HG03095 (cell line): ENCODE measurements around the gene DYNC1LI1.
"Not testable (repeated sequence)": the region's sequence is repeated elsewhere in the genome, so short reads cannot be mapped to it uniquely, and the experiment has no call there.

Source experiments
- ATAC-seq: cut with Tn5 transposase; IDR thresholded peaks from one replicate; pipeline ENCODE4 v1.9.1; 2021; ENCODE audit warnings: moderate library complexity; ENCODE audit not compliant: unreplicated experiment

Gene DYNC1LI1

DNA sequence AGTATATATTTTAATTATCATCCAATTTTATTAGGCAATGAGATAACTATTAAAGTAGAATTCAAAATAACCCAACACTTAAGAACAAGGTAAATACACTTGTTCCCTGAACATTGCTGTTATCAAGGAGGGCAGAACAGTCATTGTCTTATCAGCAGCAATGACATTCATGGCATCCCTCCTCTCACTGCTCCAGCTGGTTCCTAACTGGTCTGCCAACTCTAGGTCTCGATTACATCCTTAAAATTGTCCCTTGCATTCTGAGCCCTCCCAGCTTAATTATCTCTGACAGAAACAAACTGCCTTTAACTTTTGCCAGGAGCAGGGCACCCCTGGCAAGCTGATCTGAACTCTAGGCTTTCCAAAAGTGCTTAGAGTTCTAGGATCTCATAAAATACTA is 14.0 kb upstream of the DYNC1LI1 start:
- no peak for ATAC-seq

DNA sequence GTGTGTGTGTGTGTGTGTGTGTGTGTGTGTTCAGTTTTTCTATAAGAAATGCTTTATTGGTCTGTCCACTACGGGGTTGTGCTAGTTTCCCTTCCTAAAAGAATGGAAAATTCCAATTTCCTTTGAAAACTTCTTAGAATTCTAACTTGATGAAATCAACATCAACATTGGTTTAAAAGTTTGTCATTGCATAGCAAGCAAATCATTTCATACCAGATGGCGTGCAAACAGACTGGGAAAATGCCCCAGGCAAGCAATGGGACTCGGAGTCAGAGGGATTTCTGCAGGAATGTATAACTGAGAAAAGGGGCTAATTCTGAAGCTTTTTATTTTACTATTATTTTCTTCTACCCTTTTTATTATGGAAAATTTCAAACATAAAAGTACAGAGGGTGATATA is 13.1 kb upstream of the DYNC1LI1 start:
- ATAC-seq, result no peak

DNA sequence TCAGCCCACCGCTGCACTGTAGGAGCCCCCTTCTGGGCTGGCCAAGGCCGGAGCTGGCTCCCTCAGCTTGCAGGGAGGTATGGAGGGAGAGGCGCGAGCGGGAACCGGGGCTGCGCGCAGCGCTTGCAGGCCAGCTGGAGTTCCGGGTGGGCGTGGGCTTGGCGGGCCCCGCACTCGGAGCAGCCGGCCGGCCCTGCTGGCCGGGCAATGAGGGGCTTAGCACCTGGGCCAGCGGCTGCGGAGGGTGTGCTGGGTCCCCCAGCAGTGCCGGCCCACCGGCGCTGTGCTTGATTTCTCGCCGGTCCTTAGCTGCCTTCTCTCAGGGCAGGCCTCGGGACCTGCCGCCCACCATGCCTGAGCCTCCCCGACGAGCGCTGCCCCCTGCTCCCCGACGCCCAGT is 8.0 kb upstream of the DYNC1LI1 start:
- ATAC-seq, result not testable (repeated sequence)

DNA sequence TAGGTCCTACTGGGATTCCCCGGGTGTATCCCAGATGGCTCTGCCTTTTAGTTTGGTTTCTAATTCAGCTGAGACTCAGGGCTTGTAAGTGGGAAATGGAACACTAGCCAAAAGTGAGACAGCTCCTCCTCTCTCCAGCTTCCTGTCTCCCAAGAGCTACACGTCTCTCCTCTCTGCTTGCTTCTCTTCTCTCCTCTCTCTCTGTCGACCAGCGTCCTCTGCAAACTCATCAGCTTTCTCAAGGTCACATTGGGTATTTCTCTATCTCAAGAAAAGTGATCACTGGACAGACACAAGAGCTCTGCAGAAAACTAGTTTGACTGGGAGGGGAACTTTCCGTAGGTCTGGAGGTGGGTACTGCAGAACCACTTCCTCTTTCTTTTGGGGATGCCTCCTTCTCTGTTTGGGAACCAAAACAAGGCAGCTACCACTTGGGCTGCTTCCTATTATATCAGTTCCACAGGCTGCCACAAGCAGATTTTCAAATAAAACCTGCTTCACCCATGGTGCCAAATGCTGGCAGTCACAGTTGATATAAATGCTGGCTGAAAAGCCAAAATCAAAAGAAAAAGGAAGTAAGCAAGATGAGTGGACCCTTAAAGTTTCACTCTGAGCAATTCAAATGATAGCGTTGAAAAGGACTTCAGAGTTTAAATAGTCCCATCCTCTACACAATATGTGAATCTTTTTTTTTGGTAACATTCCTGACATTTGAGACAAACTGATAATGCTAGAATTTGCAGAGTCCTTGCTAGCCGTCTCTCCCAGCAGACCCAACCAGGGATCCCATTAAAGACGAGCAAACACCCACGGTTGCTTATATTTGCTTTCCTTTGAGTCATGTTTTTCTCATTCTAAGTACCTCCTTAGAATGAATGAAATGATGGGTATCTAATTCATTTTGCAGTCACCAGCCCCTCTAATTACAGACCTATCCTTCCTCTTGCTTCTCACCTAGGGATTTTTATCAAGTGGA is 7.2 kb upstream of the DYNC1LI1 start:
- ATAC-seq, result peak; percentile 94

DNA sequence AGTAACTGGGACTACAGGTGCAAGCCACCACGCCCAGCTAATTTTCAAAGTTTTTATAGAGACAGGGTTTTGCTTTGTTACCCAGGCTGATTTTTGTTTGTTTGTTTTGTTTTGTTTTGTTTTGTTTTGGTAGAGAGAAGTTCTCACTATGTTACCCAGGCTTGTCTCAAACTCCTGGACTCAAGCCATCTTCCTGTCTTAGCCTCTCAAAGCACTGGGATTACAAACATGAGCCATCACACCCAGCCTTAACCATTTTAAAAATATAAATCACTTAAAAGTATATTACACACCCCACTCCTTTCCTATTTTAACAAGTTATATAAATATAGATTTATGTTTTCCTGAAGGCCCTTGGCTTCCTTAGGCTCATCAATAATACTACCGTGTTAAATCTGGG is 6.5 kb upstream of the DYNC1LI1 start:
- no peak for ATAC-seq

DNA sequence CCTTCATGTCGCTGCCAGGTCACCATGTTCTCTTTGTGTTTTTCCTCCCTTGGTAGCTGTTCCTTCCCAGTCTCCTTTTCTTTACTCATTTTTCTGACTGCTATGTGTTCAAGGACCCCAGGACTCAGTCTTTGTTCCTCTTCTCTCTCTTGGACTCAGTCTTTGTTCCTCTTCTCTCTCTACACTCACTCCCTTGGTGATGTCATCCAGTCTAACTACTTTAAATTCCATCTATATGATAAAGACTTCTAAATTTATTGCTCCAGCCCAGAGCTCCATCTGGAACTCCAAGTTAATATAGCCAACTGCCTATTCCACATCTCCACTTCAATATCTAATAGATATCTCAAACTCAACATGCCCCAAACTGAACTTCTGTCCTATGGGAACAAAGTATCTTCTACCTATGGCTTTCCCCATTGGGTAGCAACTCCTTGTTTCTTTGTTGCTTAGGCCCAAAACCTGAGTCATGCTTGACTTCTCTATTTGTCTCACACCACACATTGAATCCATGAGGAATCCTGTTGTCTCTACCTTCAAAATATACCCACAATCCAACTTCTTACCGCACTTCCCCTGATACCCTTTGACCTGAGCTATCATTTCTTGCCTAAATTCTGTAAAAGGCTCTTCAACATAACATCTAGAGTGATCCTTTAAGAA is 4.9 kb upstream of the DYNC1LI1 start:
- no peak for ATAC-seq

DNA sequence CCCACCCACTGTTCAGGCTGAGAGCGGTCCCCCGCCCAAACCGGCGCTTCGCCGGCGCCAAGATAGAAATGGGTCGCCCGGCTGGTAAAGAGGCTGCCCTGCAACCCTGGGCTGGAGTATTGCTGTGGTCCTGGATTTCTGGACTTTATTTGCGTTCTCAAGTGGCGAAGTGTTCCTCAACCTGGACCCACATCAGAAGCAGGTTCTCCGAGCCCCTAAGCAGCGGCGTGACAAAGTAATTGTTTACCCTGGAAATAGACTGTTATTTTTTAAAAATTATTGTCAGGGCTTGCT is 481 bp upstream of the DYNC1LI1 start:
- ATAC-seq, result no peak

DNA sequence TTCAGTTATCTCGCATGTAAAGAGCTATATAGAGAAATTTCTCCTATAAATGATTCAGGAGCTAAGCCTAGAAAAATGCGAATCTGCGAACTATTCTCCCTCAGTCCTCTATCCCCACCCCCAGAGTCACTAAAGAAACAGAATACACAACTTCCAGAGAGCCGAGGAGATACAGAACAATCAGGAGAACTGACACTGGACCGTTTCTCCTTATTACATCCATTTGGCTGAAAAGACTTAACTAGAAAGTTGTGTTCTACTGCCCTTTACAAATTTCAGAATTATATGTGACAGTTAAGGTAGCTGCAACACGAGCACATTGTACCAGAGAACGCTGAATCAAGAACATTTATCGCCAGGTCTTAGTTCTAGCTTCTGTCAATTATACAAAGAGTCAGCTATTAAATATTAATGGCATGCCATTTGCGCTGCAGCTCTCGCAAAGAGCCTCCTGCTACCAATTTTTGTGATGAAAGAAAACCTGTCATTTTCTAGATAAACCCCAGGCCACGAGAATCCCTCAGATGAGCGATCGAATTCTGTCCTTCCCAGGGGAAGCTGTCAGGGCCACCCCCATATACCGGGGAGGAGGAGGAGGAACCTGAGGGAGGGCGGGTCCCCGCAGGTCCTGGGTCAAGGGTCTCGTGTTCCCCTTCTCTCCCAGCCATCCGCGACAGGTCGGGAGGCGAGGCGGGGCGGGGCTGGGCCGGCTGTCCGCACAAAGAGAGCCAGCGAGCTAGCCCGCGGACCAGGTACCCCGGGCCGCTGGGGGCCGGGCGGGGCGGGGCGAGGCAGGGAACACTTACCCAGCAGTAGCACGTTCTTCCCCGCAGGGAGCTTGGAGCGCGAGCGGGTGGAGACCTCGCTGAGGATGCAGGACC is 878 bp downstream of the DYNC1LI1 start:
- ATAC-seq, result peak; percentile 48

DNA sequence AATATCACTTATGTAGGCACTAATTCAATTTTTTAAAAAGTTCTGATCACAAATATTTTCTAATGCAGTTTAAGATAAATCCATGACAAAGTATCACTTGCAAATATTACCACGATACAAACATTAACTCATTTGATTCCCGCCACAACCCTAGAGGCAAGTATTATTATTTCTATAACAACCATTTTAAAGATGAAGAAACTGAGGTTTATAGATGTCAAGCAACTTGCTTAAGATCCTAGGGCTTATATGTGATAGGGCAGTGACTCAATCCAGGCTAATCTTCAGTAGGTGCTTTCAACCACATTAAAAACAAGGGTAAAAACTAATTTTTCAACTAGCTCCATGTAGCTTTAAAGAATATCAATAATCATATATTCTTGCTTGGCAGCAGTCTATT is 1.7 kb downstream of the DYNC1LI1 start:
- no peak for ATAC-seq

DNA sequence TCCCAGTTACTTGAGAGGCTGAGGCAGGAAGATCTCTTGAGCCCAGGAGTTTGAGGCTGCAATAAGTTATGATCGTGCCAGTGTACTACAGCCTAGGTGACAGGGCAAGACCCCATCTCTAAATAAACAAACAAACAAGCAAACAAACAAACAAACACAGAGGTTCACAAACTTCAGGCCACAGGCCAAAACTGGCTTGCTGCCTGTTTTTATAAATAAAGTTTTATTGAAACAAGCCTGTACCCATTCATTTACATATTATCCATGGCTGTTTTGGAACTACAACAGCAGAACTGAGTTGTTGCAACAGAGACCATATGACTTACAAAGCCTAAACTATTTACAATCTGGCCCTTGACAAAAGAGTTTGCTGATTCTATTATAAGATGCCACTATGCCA is 6.5 kb downstream of the DYNC1LI1 start:
- no peak for ATAC-seq

DNA sequence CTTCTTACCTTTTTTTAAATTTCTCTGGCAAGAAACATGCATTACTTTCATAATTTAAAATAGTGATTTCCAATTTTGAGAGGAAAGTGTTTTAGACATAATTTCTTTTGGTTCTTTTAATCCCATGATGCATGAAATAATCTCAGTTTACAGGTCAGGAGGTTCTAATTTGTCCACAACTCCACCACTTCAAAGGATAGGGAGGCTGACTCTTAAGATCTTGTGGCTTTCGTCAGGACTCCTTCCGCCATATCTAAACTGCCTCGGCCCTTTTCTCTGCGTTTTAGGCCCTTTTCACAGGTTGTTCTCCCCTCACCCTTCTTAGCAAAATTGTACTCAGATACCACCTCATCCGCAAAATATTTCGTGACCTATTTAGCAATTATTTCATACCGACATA is 8.0 kb downstream of the DYNC1LI1 start:
- ATAC-seq, result no peak

DNA sequence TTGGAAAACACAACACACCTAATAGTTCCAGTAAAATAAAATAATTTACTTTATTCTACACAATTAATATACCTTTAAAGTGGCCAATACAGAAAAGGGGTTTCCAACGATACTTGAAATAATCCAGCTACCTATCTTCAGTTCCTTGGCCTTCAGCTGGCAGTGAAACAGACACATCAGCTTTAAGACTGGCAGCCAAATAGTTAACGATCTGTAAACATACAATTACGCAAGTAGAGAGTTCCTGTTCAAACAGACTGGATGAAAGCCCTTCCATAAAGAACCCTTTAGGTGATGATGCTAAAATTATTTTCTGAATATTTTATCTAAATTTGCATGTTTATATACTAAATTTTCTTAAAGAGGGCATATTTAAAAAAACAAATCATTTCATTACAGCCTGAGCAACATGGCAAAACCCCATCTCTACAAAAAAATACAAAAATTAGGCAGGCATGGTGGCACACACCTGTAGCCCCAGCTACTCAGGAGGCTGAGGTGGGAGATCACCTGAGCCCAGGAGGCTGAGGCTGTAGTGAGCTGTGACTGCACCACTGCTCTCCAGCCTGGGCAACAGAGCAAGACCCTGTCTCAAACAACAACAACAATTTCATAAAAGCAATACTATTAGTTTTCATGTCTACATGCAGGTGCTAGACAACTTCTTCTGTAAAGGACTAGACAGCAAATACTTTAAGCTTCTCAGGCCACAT is 12.9 kb downstream of the DYNC1LI1 start:
- ATAC-seq, result no peak

DNA sequence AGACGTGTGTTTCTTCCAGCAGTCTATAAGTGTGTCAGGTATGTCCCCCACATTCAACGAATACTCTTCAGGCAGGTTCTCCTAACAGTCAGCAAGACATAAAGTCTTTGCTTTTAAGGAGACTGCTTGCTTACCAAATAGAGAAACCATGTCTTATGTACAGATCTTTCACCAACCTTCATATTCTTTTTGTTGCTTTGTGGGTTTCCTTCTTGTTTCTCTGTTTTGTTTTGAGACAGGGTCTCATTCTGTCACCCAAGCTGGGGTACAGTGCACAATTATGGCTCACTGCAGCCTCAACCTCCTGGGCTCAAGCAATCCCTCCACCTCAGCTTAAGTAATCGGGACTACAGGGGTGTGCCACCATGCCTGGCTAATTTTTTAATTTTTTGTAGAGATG is 14.3 kb downstream of the DYNC1LI1 start:
- peak; percentile 48 for ATAC-seq

DNA sequence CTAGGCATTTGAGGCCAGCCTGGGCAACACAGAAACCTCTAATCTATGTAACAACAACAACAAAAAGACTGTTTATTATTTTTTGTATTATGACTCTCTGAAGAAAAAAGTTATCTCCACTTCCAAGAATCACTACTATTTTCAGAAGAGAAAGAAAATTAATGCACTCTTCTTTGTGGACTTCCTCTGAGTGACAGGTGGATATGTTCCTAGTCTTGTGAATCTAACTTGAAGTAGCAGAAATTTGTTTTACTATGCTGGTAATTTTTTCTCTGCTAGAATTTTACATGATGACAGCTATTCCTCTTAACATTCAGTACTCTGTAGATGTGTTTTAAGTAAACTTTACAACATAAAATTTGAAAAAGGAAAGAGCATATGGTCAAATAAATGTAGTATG is 16.7 kb downstream of the DYNC1LI1 start:
- no peak for ATAC-seq

DNA sequence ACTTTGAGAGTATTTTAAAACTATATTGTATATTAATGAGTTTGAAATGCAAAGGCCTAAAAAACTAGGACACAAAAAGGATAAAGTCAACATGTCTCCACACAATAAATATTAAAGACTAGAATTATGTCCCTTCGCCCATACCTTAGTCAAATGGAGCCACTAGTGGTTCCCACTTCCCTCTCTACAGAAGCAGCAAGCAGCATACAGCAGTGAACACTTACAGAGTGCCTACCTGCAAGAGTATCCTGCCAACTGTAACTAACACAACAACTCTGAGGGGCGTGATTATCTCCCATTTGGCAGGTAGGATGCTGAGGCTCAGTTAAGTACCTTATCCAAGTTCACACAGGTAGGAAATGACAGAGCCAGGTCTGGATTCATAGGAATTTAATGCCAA is 17.2 kb downstream of the DYNC1LI1 start:
- no peak for ATAC-seq

DNA sequence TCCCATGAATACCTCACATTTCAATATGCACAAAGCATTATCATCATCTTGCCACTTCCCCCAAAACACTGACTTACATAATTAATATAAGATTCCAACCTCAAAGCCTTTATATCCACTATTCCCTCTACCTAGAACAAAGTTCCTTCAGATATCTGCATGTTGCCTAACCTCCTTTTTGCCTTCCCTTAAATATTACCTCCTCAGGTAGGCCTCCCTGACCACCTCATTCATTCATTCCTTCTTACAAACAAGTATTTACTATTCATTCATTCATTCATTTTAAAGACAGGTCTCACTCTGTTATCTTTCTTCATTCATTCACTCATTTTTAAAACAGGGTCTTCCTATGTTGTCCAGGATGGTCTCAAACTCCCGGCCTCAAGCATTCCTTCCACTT is 18.6 kb downstream of the DYNC1LI1 start:
- ATAC-seq, result no peak

DNA sequence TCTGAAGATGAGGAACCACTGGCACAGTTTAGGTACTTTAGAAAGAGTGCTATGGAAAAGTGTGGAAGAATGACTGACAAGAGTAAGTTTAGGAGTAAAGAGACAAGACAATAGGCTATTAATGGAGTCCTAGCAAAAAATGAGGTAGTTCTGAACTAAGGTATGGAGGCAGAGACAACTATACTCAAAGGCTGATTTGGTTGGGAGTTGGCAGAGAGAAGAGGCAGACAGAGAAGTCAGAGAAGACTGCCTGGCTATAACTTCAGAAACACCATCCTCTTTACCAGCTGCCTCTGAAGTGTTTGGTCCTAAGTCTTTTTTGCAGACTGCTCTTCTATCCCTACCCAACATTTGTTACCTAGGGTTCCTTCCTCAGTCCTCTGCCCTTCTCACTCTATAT is 19.2 kb downstream of the DYNC1LI1 start:
- no peak for ATAC-seq

DNA sequence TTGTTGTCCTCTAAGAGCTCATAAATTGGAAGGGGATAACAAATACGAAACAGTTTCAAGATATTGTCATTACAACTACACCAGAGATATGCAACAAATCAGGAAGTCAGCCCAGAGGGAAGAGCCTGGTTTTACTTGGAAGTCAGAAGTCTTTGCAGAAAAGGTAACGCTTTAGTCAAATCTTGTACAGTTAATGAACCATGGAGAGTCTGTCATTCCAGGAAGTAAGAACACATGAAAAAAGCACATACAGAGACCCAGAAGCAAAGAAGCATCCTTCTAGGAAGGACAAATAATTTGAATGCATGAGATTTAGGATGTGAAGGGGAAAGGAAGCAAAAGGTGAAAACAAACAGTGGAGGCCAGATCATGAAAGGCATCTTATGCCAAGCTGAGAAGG is 19.6 kb downstream of the DYNC1LI1 start:
- ATAC-seq, result no peak

DNA sequence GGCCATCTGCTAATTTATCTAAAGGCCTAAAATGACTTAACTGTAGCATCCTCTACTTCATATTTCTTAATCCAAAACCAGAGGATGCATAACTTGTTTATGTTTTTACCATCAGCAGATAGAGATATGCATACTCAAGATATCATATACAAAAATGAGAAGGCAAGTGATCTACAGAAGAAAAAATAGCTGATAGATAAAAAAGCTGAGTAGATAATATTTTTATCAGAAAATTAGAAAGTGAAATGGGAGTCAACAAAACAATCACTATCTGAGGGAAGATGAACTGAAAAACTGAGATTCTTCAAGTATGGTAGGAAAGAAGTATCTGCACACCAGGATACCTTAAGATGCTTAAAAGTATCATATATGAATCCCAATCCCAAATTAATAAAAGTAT is 25.4 kb downstream of the DYNC1LI1 start:
- ATAC-seq, result no peak

DNA sequence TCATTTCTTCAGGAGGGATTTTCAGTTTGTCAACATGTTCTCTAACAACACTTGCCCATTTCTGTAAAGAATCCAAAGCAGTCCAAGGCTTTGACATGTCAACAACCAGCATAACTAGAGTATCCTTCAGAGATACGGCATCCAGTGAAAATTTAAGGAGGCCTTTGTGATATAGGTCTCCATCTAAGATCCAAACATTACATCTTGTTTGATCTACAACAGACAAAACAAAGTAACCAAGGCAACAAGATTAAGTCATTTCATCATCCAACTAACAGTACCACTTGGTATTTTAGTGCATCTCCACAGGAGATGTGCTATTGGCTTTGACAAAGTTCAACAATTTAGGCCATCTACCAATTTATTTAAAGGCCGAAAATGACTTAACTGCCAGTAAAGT is 25.8 kb downstream of the DYNC1LI1 start:
- no peak for ATAC-seq

DNA sequence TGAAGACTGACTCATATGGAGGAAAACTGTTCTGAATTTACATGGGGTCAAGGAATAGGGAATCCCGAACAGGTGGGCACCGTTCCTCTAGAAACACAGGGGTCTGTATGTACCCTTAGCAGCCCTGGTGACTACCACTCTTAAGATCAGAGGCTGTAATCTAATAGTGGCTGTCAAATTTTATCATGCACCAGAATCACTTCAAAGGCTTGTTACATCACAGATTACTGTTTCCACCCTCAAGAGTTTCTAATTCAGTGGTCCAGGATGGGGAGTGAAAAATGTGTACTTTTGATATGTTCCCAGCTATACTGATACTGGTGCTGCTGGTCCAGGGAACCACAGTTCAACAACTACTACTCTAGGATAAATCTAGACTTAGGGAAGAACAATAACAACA is 27.9 kb downstream of the DYNC1LI1 start:
- ATAC-seq, result no peak
